DMS53 treated with DMSO at 0.1 percent for 48 hours (cell line): ENCODE data around the gene DROSHA.
"Not testable (repeated sequence)": the region's sequence is repeated elsewhere in the genome, so short reads cannot be mapped to it uniquely, and the experiment has no call there.

Source experiments
- DNase-seq: peaks from one replicate; lab custom pipeline; 2025; ENCODE audit not compliant: unreplicated experiment; lab: John Stamatoyannopoulos, UW

DROSHA gene

GRCh38 chr5:31421806-31422586, 109.9 kb downstream of the DROSHA start:
- DNase-seq, result no peak

DNA sequence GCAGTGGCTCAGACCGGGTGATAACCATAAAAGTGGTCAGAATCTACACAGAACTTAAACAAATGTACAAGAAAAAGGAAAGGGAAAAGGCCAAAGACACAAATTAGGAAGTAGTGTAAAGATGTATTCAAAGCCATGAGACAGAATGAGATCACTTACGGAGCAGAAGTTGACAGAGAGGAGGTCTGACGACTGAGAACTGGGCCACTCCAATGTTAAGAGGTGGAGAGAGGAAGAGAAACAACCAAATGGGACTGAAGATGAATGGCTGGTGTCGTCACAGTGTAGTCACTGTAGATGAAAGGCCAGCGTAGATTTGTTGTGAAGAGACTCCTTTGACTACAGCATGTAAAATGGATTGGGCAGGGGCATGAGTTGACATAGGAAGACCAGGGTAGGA, 114.4 kb downstream of the DROSHA start:
- DNase-seq, result no peak

DNA sequence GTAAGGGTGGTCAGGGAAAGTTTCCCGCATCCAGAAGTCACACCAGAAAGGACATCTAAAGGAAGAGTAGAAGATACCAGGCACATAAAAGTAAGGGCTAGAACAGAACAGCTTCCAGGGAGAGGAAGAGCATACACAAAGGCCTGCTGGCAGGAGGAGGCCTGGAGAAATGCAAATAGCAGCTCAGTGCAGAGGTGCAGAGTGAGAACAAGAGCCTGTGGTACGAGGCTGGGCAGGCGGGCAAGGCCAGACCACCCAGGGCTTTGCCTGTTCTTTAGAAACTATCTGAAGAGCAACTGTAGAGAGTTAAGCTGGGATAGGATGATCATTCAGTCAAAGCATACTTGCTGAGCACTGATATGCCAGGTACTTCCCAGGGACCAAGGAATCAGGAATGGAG, 115.3 kb downstream of the DROSHA start:
- DNase-seq, result no peak

DNA sequence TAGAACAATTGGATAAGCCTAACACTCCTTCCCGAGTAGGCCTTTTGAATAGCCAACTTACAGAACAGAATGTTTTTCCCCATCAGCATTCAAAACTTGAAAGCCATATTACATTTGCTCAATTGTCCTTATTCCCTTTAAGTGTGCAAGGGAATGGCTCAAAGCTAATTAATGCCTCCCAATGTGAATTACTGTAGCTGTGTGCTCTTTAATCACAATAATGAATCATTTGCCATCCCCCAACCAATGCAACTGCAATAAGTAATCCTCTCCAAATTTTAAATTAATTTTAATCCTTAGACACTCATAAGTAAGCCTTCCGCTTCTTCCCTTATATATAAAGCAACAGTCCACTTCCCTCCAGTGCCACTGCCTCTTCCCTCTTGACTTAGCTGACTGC, 115.9 kb downstream of the DROSHA start:
- DNase-seq, result no peak

DNA sequence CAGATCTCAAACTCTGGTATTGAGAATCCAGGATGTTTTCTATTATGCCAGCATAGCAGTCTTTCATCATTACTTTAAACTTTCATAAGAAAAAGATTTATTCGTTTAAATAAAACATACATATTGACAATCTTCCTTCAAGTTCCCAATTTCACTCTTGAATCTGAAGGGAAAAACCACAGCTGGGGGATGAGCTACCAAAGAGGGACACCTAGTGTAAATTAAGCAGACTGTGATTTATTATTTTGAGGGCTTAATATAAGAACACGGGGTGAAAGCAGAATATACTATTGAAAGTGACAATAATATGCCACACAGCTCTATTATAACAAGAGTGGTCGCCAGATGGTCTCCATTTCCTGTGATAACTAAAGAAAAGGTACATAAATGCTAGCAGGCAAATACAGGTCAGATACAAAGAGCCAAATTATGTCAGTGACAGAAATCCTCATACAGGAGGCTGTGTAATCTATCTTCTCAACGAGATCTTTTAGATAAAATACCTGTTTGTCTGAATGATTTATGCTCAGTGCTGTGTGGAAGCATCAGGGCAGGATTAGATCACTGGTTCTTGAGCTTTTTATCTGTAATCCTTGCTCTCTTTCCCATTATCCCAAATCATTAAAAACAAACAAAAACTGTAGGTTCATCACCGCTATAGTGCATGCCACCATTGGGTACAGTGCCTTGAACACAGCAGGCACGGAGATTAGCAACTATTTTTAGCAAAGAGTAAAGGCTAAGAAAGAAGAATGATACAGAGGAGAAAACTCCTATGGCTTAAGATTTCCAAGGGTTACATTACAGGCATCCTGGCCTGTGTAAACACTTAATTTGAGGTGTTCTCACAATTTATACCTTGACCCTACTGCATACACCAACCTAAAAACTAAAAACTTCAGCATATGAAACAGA, 116.6 kb downstream of the DROSHA start:
- no peak for DNase-seq

DNA sequence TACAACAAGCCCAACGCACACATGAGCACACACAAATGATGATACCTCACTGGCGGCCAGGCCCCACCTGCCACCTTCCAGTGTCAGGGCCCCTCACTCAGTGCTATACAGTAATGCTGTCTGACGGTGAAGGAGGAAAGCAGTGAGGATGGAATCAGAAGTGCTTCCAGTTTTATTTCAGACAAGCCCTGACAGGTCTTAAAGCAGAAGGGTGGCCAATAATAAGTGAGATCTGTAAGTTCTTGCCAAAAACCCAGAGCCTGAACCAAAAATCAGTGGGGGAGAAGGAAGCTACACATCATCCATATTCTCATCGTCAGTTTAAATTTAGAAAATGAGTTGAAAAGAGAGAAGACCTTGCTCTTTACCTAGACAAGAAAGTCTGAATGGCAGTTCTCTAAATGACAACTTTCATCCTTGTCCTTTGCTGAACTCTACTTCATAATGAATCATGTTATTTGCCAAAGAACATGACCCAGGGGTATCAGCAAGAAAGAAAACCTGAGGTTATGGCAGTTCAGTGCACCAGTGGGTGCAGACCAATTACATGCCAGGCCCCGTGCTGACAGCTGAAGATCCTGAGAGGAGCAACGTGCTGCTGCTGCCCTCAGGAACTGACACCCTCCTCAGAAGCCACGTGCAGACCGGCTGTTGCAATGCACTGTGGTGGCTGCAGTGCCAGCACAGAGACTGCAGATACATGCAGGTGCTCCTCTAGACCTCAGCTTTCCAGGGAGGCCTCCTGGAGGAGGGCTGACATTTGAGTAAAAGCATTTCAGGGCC, 118.7 kb downstream of the DROSHA start:
- no peak for DNase-seq

DNA sequence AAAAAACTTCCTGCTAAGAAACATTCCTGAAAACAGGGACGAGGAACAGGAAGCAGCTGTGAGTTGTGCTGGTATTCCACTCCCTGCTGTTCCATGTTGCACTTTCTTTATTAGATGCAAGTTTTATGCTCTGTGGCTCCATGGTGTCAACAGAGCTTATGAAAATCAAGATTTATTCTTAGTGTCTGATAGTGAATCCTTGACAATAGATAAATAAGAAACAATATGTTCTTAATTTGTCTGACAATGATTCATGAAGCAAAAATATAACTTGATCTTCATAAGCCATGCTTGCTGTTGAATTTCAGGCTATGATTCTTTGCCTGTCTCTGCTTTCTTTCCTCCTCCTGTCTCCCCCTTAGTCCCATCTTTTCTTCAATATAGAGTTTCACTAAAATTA, 119.6 kb downstream of the DROSHA start:
- DNase-seq, result no peak

GRCh38 chr5:31410089-31410488, 121.8 kb downstream of the DROSHA start:
- DNase-seq, result no peak

DNA sequence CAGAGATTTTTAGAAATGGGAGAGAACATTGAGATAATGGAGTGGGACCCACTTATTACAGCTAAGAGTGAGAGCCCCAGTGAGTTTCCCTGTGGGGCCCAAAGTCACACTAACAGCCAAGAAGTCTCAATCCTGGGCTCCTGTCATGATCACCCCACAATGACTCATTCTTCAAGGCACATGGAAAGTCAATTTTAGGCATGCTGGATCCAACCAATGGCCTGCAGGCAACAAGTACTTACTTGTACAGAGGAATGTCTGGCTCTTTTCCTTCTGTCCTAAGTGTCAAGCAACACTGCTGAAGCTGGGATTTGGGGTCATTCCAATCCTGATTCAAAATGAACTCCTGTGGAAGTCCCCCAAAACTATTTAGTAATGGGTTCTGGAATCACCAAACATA, 123.1 kb downstream of the DROSHA start:
- DNase-seq, result no peak

- no peak for DNase-seq
Measured at GRCh38 chr5:31407921-31408693, 123.8 kb downstream of the DROSHA start.

DNA sequence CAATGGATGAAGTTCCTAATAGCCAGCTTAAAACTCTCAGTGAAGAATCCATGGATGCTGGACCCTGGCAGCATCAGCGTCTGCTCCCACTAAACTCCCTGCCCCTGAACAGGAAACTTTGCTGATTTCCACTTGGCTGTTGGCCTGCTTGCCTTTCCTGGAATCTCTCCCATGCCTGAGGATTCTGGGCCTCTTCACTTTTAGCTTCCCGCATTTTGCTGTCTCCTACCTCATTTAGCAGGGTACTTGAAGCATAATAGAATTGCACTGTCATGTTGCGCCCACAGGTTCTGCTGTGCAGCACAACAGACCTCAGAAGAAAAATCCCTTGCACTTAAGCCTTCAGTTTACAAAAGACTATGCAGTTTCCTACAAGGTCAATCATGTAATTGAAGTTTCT, 127.6 kb downstream of the DROSHA start:
- no peak for DNase-seq

- no peak for DNase-seq
Measured at GRCh38 chr5:31401691-31402090, 130.2 kb downstream of the DROSHA start.

GRCh38 chr5:31397926-31398557, 133.9 kb downstream of the DROSHA start:
- DNase-seq, result no peak

GRCh38 chr5:31396611-31397295, 135.1 kb downstream of the DROSHA start:
- DNase-seq, result no peak

GRCh38 chr5:31395450-31396045, 136.3 kb downstream of the DROSHA start:
- DNase-seq, result not testable (repeated sequence)

GRCh38 chr5:31393126-31393525, 138.8 kb downstream of the DROSHA start:
- no peak for DNase-seq

GRCh38 chr5:31392061-31392460, 139.8 kb downstream of the DROSHA start:
- no peak for DNase-seq

- no peak for DNase-seq
Measured at GRCh38 chr5:31390256-31390655, 141.6 kb downstream of the DROSHA start.
